ENCODE results near the gene DCLK2.

GRCh38 chr4:150037251-150037856 lies 40.9 kb upstream of the DCLK2 start:
- no peak for TF ChIP-seq CTCF (IDR thresholded peaks at IDR 0.05)
- no peak for TF ChIP-seq POLR2A (IDR thresholded peaks at IDR 0.05)

Measured in ovary (tissue), 3 donors.